T-helper 17 cell (primary cell): ENCODE results near the gene ANKRD13D. TPM values are rescaled to one million over a fixed set of nuclear protein-coding genes. Genes with fewer than 3 reads are reported as not detected.

Source experiments
- ATAC-seq: fragments of 150-1000 bp; cut with Tn5 transposase; 2 replicates; pipeline ENCODE4 v1.10.0; 2021; ENCODE audit warnings: mild to moderate bottlenecking, moderate library complexity
- DNase-seq, 3 donors: peaks; one replicate each; pipeline versions ENCODE4 v3.0.0 to v3.0.0-alpha.2; 2020 to 2021
- H3K9me3 ChIP-seq: one replicate; pipeline ENCODE4 v1.7.0; 2013; ENCODE audit warnings: low read length, mild to moderate bottlenecking; ENCODE audit not compliant: control insufficient read depth, poor library complexity, severe bottlenecking
- H3K27ac Mint-ChIP-seq: one replicate; pipeline ENCODE4 v1.8.0; 2022; ENCODE audit warnings: mild to moderate bottlenecking, moderate library complexity, mixed read lengths
- H3K27me3 Mint-ChIP-seq: one replicate; pipeline ENCODE4 v1.8.0; 2022; ENCODE audit warnings: mixed read lengths
- H3K36me3 Mint-ChIP-seq: one replicate; pipeline ENCODE4 v1.8.0; 2022; ENCODE audit warnings: low read depth, mixed read lengths
- H3K4me1 Mint-ChIP-seq: one replicate; pipeline ENCODE4 v1.8.0; 2022; ENCODE audit warnings: mild to moderate bottlenecking, mixed read lengths
- H3K4me3 Mint-ChIP-seq: one replicate; pipeline ENCODE4 v1.8.0; 2022; ENCODE audit warnings: mild to moderate bottlenecking, moderate library complexity, mixed read lengths
- total RNA-seq, 4 donors: library from RNA in 2 of 4; stranded (reverse) in 2 of 4; gene quantifications; one replicate each; pipeline ENCODE4 v1.2.3 and lab custom pipeline; 2022 to 2026

The ANKRD13D gene
- total RNA-seq, 2 donors from 2014 or later, result 174 to 220 TPM

- peak overlapping the region; percentile 97 for H3K27ac Mint-ChIP-seq
- H3K4me3 Mint-ChIP-seq, result peak overlapping the region; percentile 98
- peaks cover 78% of the 10 kb centered on the region for H3K4me1 Mint-ChIP-seq
- H3K27me3 Mint-ChIP-seq, result no peaks in the 10 kb centered on the region
- DNase-seq (no peak), ATAC-seq (no peak)
- H3K36me3 Mint-ChIP-seq, result peaks cover 6% of the 10 kb centered on the region
- H3K9me3 ChIP-seq, result no peaks in the 10 kb centered on the region
Observed at GRCh38 chr11:67272327-67273259, 16.5 kb upstream of the ANKRD13D start.

GRCh38 chr11:67273260-67273990 is 15.7 kb upstream of the ANKRD13D start:
- DNase-seq, result no peak
- Mint-ChIP-seq H3K27ac (peak overlapping the region; percentile 97), H3K36me3 (peaks cover 4% of the 10 kb centered on the region), H3K27me3 (no peaks in the 10 kb centered on the region), H3K4me1 (peaks cover 74% of the 10 kb centered on the region), H3K4me3 (peak overlapping the region; percentile 98)
- H3K9me3 ChIP-seq, result no peaks in the 10 kb centered on the region
- ATAC-seq, result no peak

- Mint-ChIP-seq H3K27ac (peak overlapping the region; percentile 97), H3K27me3 (no peaks in the 10 kb centered on the region), H3K36me3 (peaks cover 4% of the 10 kb centered on the region), H3K4me1 (peaks cover 74% of the 10 kb centered on the region), H3K4me3 (peak overlapping the region; percentile 89)
- ATAC-seq (no peak), DNase-seq (no peak)
- H3K9me3 ChIP-seq, result no peaks in the 10 kb centered on the region
Observed at GRCh38 chr11:67274768-67275605, 14.1 kb upstream of the ANKRD13D start.

- Mint-ChIP-seq H3K36me3 (no peaks in the 10 kb centered on the region), H3K4me1 (peaks cover 72% of the 10 kb centered on the region), H3K4me3 (peak overlapping the region; percentile 89), H3K27ac (peak overlapping the region; percentile 97), H3K27me3 (no peaks in the 10 kb centered on the region)
- no peak for DNase-seq
- ATAC-seq, result no peak
- no peaks in the 10 kb centered on the region for H3K9me3 ChIP-seq
Observed at GRCh38 chr11:67275606-67276409, 13.3 kb upstream of the ANKRD13D start.

GRCh38 chr11:67276781-67277230 is 12.3 kb upstream of the ANKRD13D start:
- DNase-seq, result no peak
- Mint-ChIP-seq H3K4me1 (peaks cover 62% of the 10 kb centered on the region), H3K4me3 (peak overlapping the region; percentile 89), H3K36me3 (no peaks in the 10 kb centered on the region), H3K27me3 (no peaks in the 10 kb centered on the region), H3K27ac (peak overlapping the region; percentile 97)
- no peaks in the 10 kb centered on the region for H3K9me3 ChIP-seq
- ATAC-seq, result peak; percentile 7

GRCh38 chr11:67277231-67277961 is 11.7 kb upstream of the ANKRD13D start:
- peak overlapping the region; percentile 89 for H3K4me3 Mint-ChIP-seq
- H3K9me3 ChIP-seq, result no peaks in the 10 kb centered on the region
- no peaks in the 10 kb centered on the region for H3K27me3 Mint-ChIP-seq
- H3K4me1 Mint-ChIP-seq, result peaks cover 60% of the 10 kb centered on the region
- ATAC-seq, result peak; percentile 95
- DNase-seq, result peak; percentile 86 to 92 (median 87)
- H3K27ac Mint-ChIP-seq, result peak overlapping the region; percentile 97
- H3K36me3 Mint-ChIP-seq, result no peaks in the 10 kb centered on the region

GRCh38 chr11:67278135-67278938 is 10.8 kb upstream of the ANKRD13D start:
- Mint-ChIP-seq H3K27ac (peak overlapping the region; percentile 97), H3K4me3 (peak overlapping the region; percentile 89), H3K27me3 (no peaks in the 10 kb centered on the region), H3K4me1 (peaks cover 54% of the 10 kb centered on the region), H3K36me3 (no peaks in the 10 kb centered on the region)
- no peaks in the 10 kb centered on the region for H3K9me3 ChIP-seq
- ATAC-seq, result no peak
- DNase-seq, result no peak

GRCh38 chr11:67278939-67279588 is 10.0 kb upstream of the ANKRD13D start:
- Mint-ChIP-seq H3K27ac (peak overlapping the region; percentile 97), H3K4me3 (peak overlapping the region; percentile 77), H3K36me3 (no peaks in the 10 kb centered on the region), H3K27me3 (no peaks in the 10 kb centered on the region), H3K4me1 (peaks cover 48% of the 10 kb centered on the region)
- DNase-seq, result no peak
- H3K9me3 ChIP-seq, result no peaks in the 10 kb centered on the region
- no peak for ATAC-seq

GRCh38 chr11:67279589-67280340 is 9.3 kb upstream of the ANKRD13D start:
- no peaks in the 10 kb centered on the region for H3K27me3 Mint-ChIP-seq
- peaks cover 44% of the 10 kb centered on the region for H3K4me1 Mint-ChIP-seq
- ATAC-seq, result no peak
- no peaks in the 10 kb centered on the region for H3K9me3 ChIP-seq
- peak overlapping the region; percentile 97 for H3K27ac Mint-ChIP-seq
- H3K36me3 Mint-ChIP-seq, result no peaks in the 10 kb centered on the region
- no peak for DNase-seq
- H3K4me3 Mint-ChIP-seq, result peak overlapping the region; percentile 77

- no peaks in the 10 kb centered on the region for H3K36me3 Mint-ChIP-seq
- peaks cover 41% of the 10 kb centered on the region for H3K4me1 Mint-ChIP-seq
Observed at GRCh38 chr11:67280341-67280787, 8.7 kb upstream of the ANKRD13D start.

More at GRCh38 chr11:67280341-67280787, 8.7 kb upstream of the ANKRD13D start:
- Mint-ChIP-seq H3K27ac (peak overlapping the region; percentile 97), H3K27me3 (no peaks in the 10 kb centered on the region), H3K4me3 (no peak overlapping the region)
- DNase-seq, result no peak
- no peaks in the 10 kb centered on the region for H3K9me3 ChIP-seq
- no peak for ATAC-seq
